ENCODE results near the gene DHX9. TPM values are rescaled to one million over a fixed set of nuclear protein-coding genes. Genes with fewer than 3 reads are reported as not detected.

DHX9 gene
- total and polyA plus RNA-seq, 9 of the 15 experiments (the other 6 are each of a cell fraction or from before 2014, with no cell fraction given): 100 to 409 (median 294) TPM

GRCh38 chr1:182839209-182840066, at the start of gene DHX9 (continued):
- TF ChIP-seq MIER1 (IDR thresholded peaks at IDR 0.05; ENCODE audit: low read depth): no peak
- 0 out of 2 replicates have a peak, but pooled peaks have one; percentile 27 for TF ChIP-seq DNMT1 (IDR thresholded peaks at IDR 0.05)
- no peak for TF ChIP-seq EZH2 (IDR thresholded peaks at IDR 0.05; ENCODE audit: borderline replicate concordance, low read depth, low read length)
- TF ChIP-seq RAD21 (CRISPR knock-in tag; conservative IDR thresholded peaks at IDR 0.05 in 1 of 2, IDR thresholded peaks at IDR 0.05 in 1 of 2): peak in 1 of 2 experiments; percentile 10; a peak in 1 of 4 replicates
- peak; percentile 94 for TF ChIP-seq PHF8 (IDR thresholded peaks at IDR 0.05; ENCODE audit: borderline replicate concordance, low read length)
- TF ChIP-seq ZBTB49 (CRISPR knock-in tag; IDR thresholded peaks at IDR 0.05; ENCODE audit: borderline replicate concordance): no peak
- no peak for TF ChIP-seq ZNF212 (CRISPR knock-in tag; IDR thresholded peaks at IDR 0.05)
- peak; percentile 95; the same call in 1 of the 2 replicates for TF ChIP-seq USF1 (CRISPR knock-in tag; IDR thresholded peaks at IDR 0.05)
- TF ChIP-seq ZBTB2 (IDR thresholded peaks at IDR 0.05): peak; percentile 90
- no peak; the same call in 1 of the 2 replicates for TF ChIP-seq ZNF609 (CRISPR knock-in tag; IDR thresholded peaks at IDR 0.05; ENCODE audit: borderline replicate concordance)
- peak; percentile 91 for TF ChIP-seq PML (IDR thresholded peaks at IDR 0.05; ENCODE audit: low read length)
- TF ChIP-seq FUS (optimal IDR thresholded peaks at IDR 0.05; ENCODE audit: low read depth, low read length): peak; percentile 73
- no peak for TF ChIP-seq NUFIP1 (IDR thresholded peaks at IDR 0.05; ENCODE audit: partially characterized antibody)
- no peak; the same call in 1 of the 2 replicates for TF ChIP-seq HDAC8 (tag; IDR thresholded peaks at IDR 0.05)
- peak; percentile 89 for TF ChIP-seq GATA2 (CRISPR knock-in tag; IDR thresholded peaks at IDR 0.05)
- TF ChIP-seq ZKSCAN8 (CRISPR knock-in tag; IDR thresholded peaks at IDR 0.05): no peak

All from K562 (cell line).